Mammary epithelial cell (primary cell): ENCODE measurements around the gene NOS2.
"Not testable (repeated sequence)": the region's sequence is repeated elsewhere in the genome, so short reads cannot be mapped to it uniquely, and the experiment has no call there.

Source experiments
- CTCF ChIP-seq, 2 donors: IDR thresholded peaks in 1 of 2; conservative IDR thresholded peaks in 1 of 2; 2 replicates each; pipeline ENCODE4 v1.5.1; 2011 to 2012; ENCODE audit warnings: inconsistent platforms in 2 of 2, low read length in 2 of 2, mild to moderate bottlenecking in 2 of 2, control low read depth in 1 of 2, low read depth in 1 of 2; ENCODE audit not compliant: insufficient read depth in 1 of 2; ENCODE audit errors: extremely low read depth in 1 of 2
- EZH2 ChIP-seq: IDR thresholded peaks from 2 replicates; pipeline ENCODE4 v1.6.1; 2012; ENCODE audit warnings: low read length, inconsistent platforms, borderline replicate concordance

GRCh38 chr17:27753726-27754125 lies 46.6 kb downstream of the NOS2 start:
- TF ChIP-seq CTCF (conservative IDR thresholded peaks at IDR 0.05 in 1 of 2, IDR thresholded peaks at IDR 0.05 in 1 of 2; ENCODE audit: extremely low read depth in 1 of 2, insufficient read depth in 1 of 2, low read depth in 1 of 2, low read length in 2 of 2); EZH2: not testable (repeated sequence)
